Testis (tissue), 3 donors: Measurements from ENCODE around the gene KLHL29. TPM values are rescaled to one million over a fixed set of nuclear protein-coding genes. Genes with fewer than 3 reads are reported as not detected.

ENCODE experiments used
- DNase-seq: peaks from one replicate; pipeline ENCODE4 v3.0.0-alpha.2; 2019
- H3K27ac ChIP-seq, 2 donors: fragments of 200-600 bp; sonication (generic); one replicate each; pipeline ENCODE4 v1.5.1; 2019
- H3K27me3 ChIP-seq: fragments of 200-600 bp; sonication (generic); one replicate; pipeline ENCODE4 v1.5.1; 2019
- H3K36me3 ChIP-seq: fragments of 200-600 bp; sonication (generic); one replicate; pipeline ENCODE4 v1.5.1; 2017; ENCODE audit warnings: low read depth; ENCODE audit errors: missing control alignments
- H3K4me1 ChIP-seq: fragments of 200-600 bp; sonication (generic); one replicate; pipeline ENCODE4 v1.5.1; 2019
- H3K4me3 ChIP-seq, 2 donors: fragments of 200-600 bp; sonication (generic); one replicate each; pipeline ENCODE4 v1.5.1; 2017 to 2019
- H3K9me3 ChIP-seq: fragments of 200-600 bp; sonication (generic); one replicate; pipeline ENCODE4 v1.5.1; 2017
- CTCF ChIP-seq, 3 experiments: fragments of 450-650 bp in 2 of 3; fragments of 200-600 bp in 1 of 3; sonication (generic) in 1 of 3; IDR thresholded peaks; one replicate each; pipeline ENCODE4 v1.5.1; 2016 to 2019; ENCODE audit warnings: antibody characterized with exemption in 3 of 3, mild to moderate bottlenecking in 2 of 3, moderate library complexity in 1 of 3
- POLR2A ChIP-seq: fragments of 450-650 bp; IDR thresholded peaks from one replicate; pipeline ENCODE4 v1.6.1; 2017; ENCODE audit warnings: antibody characterized with exemption, mild to moderate bottlenecking, moderate library complexity
- WGBS, 2 donors: methylation state at CpG; one replicate each; pipeline ENCODE4 v1.1.5; 2018; 5-methylcytosine and 5-hydroxymethylcytosine counted together
- intact Hi-C: fragments of 100-400 bp; cut with DNase I; formaldehyde crosslinking; loops from one replicate; pipeline ENCODE4 v1.15.1; 2023; ENCODE audit warnings: low total_unique reads
- polyA plus RNA-seq: library from polyadenylated mRNA; stranded (reverse); fragments of 350-450 nt; fragmentation: Illumina TruSeq; extraction: RNeasy Lipid Tissue Mini Kit (QIAGEN cat#74804); gene quantifications from one replicate; pipeline ENCODE4 v1.2.3, GENCODE V29; 2014; ENCODE audit warnings: low read depth, low replicate concordance; ENCODE audit not compliant: insufficient read depth
- total RNA-seq, 2 donors: library from RNA; depleted of rRNA; stranded (reverse); fragments of >200 nt; gene quantifications; one replicate each; pipeline ENCODE4 v1.2.3, GENCODE V29; 2016

KLHL29 gene
- total and polyA plus RNA-seq, 3 donors from 2014 or later = 3.3 to 10.9 (median 7.9) TPM

- H3K36me3 ChIP-seq = no peaks in the 10 kb centered on the region
- H3K4me3 ChIP-seq = no peak overlapping the region
- no peak overlapping the region for H3K27ac ChIP-seq
- TF ChIP-seq POLR2A (no peak), CTCF (IDR thresholded peaks at IDR 0.05) (no peak)
- H3K9me3 ChIP-seq = no peaks in the 10 kb centered on the region
- DNase-seq = peak; percentile 28
- intact Hi-C loops = no loop called here
- no peaks in the 10 kb centered on the region for H3K27me3 ChIP-seq
- WGBS, 2 donors = 71% methylated on average over 8 of the region's 8 CpGs
- H3K4me1 ChIP-seq = peaks cover 4% of the 10 kb centered on the region
These were observed 360.2 kb downstream of the KLHL29 start for GRCh38 chr2:23745068-23745725.

GRCh38 chr2:23745726-23746105 is 360.7 kb downstream of the KLHL29 start:
- no peak for TF ChIP-seq POLR2A
- no peak for TF ChIP-seq CTCF (IDR thresholded peaks at IDR 0.05)
- Histone ChIP-seq H3K27ac (no peak overlapping the region), H3K9me3 (no peaks in the 10 kb centered on the region), H3K36me3 (no peaks in the 10 kb centered on the region), H3K4me1 (peaks cover 4% of the 10 kb centered on the region), H3K4me3 (no peak overlapping the region), H3K27me3 (no peaks in the 10 kb centered on the region)
- DNase-seq = peak; percentile 45
- intact Hi-C loops = no loop called here

GRCh38 chr2:23746141-23746863 is 361.3 kb downstream of the KLHL29 start:
- no peaks in the 10 kb centered on the region for H3K9me3 ChIP-seq
- TF ChIP-seq POLR2A (no peak), CTCF (IDR thresholded peaks at IDR 0.05) (no peak)
- no peak for DNase-seq
- H3K27ac ChIP-seq = no peak overlapping the region
- peaks cover 4% of the 10 kb centered on the region for H3K4me1 ChIP-seq
- intact Hi-C loops = no loop called here
- H3K36me3 ChIP-seq = no peaks in the 10 kb centered on the region
- H3K4me3 ChIP-seq = no peak overlapping the region
- H3K27me3 ChIP-seq = no peaks in the 10 kb centered on the region
- 42 to 78% methylated on average over 2 of the region's 2 CpGs for whole genome bisulfite sequencing, 2 donors

GRCh38 chr2:23751747-23752265 is 366.8 kb downstream of the KLHL29 start:
- Histone ChIP-seq H3K36me3 (no peaks in the 10 kb centered on the region), H3K4me3 (no peak overlapping the region), H3K9me3 (no peaks in the 10 kb centered on the region), H3K27ac (no peak overlapping the region), H3K4me1 (no peaks in the 10 kb centered on the region), H3K27me3 (no peaks in the 10 kb centered on the region)
- no peak for DNase-seq
- TF ChIP-seq CTCF (IDR thresholded peaks at IDR 0.05) = no peak
- no peak for TF ChIP-seq POLR2A
- WGBS, 2 donors = 95 to 97% methylated on average over 2 of the region's 2 CpGs
- intact Hi-C loops = no loop called here
